ENCODE data around the gene CPNE7.
"Not testable (repeated sequence)": the region's sequence is repeated elsewhere in the genome, so short reads cannot be mapped to it uniquely, and the experiment has no call there.

The CPNE7 gene

GRCh38 chr16:89629827-89630610 is 54.5 kb downstream of the CPNE7 start:
- DNase-seq: no peak

GRCh38 chr16:89633064-89633631 is 57.6 kb downstream of the CPNE7 start:
- DNase-seq: no peak

GRCh38 chr16:89634463-89635385 is 59.2 kb downstream of the CPNE7 start:
- DNase-seq: not testable (repeated sequence)

GRCh38 chr16:89636663-89637062 is 61.1 kb downstream of the CPNE7 start:
- no peak for DNase-seq

GRCh38 chr16:89637379-89637778 is 61.8 kb downstream of the CPNE7 start:
- no peak for DNase-seq

- DNase-seq: no peak
Observed at GRCh38 chr16:89638455-89638854, 62.9 kb downstream of the CPNE7 start.

GRCh38 chr16:89639385-89639784 is 63.8 kb downstream of the CPNE7 start:
- DNase-seq: no peak

GRCh38 chr16:89641458-89642119 is 66.0 kb downstream of the CPNE7 start:
- DNase-seq: no peak

GRCh38 chr16:89642574-89642973 is 67.0 kb downstream of the CPNE7 start:
- no peak for DNase-seq

- no peak for DNase-seq
Observed at GRCh38 chr16:89643769-89644300, 68.3 kb downstream of the CPNE7 start.

- no peak for DNase-seq
Observed at GRCh38 chr16:89645122-89645521, 69.6 kb downstream of the CPNE7 start.

GRCh38 chr16:89646270-89646669 is 70.7 kb downstream of the CPNE7 start:
- DNase-seq: no peak
